Fibroblast of skin of back (primary cell): ENCODE data around the gene APBA2.
"Not testable (repeated sequence)": the region's sequence is repeated elsewhere in the genome, so short reads cannot be mapped to it uniquely, and the experiment has no call there.

ENCODE experiments used
- DNase-seq: peaks from one replicate; pipeline ENCODE4 v3.0.0-alpha.2; 2013

Gene APBA2

GRCh38 chr15:29043736-29044502 is 158.1 kb downstream of the APBA2 start:
- DNase-seq = peak; percentile 87

GRCh38 chr15:29044503-29044901 is 158.7 kb downstream of the APBA2 start:
- DNase-seq = peak; percentile 48

DNA sequence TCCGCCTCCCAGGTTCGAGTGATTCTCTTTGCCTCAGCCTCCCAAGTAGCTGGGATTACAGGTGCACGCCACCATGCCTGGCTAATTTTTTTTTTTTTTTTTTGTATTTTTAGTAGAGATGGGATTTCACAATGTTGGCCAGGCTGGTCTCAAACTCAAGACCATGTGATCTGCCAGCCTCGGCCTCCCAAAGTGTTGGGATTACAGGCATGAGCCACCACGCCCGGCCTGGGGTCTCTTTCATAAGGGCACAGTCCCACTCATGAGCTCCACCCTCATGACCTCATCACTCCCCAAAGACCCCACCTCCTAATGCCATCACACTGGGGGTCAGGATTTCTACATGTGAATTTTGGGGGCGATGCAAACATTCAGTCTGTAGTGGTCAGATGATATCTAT is 159.4 kb downstream of the APBA2 start:
- not testable (repeated sequence) for DNase-seq

GRCh38 chr15:29045717-29046116 is 159.9 kb downstream of the APBA2 start:
- peak; percentile 58 for DNase-seq

DNA sequence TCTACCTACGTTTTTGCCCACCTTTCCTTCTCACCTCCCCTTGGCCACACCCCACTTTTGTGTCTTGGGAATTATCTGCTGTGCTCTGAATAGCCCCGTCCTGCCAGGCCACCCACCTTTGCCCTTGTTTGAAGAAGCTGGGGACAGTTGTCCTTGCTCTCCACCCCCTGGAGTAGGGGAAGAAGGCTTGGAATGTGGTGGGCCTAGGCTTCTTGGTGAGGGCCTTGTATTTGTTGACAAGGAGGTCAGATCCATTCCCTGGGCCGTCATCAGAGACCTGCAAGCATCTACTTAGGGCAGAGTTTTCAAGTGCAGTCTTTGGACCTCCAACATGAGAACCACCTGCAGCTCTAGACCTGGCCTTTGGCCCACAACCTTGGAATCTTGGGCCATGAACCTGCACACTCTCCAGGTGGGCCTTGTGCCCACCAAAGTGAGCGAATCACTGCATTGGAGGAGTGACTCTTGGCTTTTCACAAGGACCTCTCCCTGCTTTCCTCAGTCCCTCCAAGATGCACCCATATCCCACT is 160.6 kb downstream of the APBA2 start:
- no peak for DNase-seq

DNA sequence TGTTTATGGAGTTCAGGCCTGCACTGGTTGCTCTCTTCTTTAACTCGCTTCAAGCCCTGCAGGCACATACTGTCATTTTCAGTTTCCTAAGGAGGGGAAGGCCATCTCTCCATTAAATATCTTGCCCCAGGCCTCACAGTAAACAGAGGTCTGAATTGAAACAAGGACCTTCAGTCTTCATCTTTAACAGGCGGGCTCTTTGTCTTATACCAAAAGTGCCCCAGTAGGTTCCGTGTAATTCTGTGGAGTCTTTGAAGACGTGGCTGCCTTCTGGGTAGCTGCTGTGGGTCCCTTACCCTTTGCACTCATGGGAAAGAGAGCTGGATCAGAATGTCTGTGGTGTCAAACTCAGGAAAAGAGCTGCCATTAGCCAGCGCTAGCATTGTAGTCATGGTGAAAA is 161.2 kb downstream of the APBA2 start:
- no peak for DNase-seq

DNA sequence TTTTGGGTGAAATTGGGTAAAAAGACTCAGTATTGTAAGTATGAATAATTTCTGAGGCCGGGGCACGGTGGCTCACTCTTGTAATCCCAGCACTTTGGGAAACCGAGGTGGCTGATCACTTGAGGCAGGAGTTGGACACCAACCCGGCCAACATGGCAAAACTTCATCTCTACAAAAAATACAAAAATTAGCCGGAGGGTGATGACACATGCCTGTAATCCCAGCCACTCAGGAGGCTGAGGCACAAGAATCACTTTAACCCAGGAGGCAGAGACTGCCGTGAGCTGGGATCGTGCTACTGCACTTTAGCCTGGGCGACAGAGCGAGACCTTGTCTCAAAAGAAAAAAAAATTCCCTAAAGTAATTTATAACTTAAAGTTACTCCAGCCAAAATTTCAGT is 162.2 kb downstream of the APBA2 start:
- DNase-seq = no peak

- peak; percentile 78 for DNase-seq
Observed at GRCh38 chr15:29050870-29051269, 165.1 kb downstream of the APBA2 start.

DNA sequence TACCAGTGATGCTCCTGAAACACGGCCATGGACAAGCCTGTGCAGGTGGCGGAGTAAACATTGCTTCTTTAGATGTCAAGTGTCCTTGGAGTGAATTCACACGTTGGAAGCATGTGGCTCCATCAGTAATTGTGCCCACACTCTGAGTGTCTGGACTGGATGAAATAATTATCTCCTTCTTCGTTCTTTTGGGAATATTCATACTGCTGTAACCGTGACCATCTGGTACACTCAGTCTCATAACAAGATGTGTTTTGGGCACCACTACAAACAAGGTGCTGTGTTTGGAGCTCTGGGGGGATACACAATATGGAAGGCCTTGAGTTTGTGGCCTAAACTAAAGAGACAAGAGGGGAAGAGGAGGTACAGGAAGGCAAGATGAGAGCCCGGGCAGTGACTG is 165.6 kb downstream of the APBA2 start:
- no peak for DNase-seq

GRCh38 chr15:29053006-29053405 is 167.2 kb downstream of the APBA2 start:
- DNase-seq = no peak

DNA sequence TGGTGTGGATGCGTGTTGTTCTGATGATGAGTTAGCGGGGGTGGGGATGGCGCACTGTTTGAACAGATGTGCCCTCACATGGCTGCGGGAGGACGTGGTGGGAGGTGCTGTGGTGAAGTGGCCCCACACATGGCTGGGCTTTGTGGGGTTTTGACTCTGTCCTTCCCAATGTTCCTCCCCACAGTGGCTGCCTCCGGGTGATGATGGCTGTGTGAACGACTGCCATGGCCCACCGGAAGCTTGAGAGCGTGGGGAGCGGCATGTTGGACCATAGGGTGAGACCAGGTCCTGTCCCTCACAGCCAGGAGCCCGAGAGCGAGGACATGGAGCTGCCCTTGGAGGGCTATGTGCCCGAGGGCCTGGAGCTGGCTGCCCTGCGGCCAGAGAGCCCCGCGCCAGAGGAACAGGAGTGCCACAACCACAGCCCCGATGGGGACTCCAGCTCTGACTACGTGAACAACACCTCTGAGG is 167.9 kb downstream of the APBA2 start:
- DNase-seq = no peak

DNA sequence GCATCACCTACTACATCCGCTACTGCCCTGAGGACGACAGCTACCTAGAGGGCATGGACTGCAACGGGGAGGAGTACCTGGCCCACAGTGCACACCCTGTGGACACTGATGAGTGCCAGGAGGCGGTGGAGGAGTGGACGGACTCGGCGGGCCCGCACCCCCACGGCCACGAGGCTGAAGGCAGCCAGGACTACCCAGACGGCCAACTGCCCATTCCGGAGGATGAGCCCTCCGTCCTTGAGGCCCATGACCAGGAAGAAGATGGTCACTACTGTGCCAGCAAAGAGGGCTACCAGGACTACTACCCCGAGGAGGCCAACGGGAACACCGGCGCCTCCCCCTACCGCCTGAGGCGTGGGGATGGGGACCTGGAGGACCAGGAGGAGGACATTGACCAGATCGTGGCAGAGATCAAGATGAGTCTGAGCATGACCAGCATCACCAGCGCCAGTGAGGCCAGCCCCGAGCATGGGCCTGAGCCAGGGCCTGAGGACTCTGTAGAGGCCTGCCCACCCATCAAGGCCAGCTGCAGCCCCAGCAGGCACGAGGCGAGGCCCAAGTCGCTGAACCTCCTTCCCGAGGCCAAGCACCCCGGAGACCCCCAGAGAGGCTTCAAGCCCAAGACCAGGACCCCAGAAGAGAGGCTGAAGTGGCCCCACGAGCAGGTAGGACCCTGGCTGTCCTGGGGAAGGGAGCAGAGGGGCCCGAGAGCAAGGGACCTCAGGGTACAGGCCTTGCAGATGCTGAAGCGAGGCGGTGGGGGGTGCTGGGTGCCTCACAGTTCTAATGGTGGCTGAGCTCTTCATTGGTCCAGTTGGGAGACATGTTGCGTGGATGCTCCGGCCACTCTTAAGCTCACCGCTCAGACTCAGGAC is 168.6 kb downstream of the APBA2 start:
- no peak for DNase-seq

- no peak for DNase-seq
Observed at GRCh38 chr15:29055876-29056275, 170.1 kb downstream of the APBA2 start.

- no peak for DNase-seq
Observed at GRCh38 chr15:29056839-29057450, 171.2 kb downstream of the APBA2 start.

DNA sequence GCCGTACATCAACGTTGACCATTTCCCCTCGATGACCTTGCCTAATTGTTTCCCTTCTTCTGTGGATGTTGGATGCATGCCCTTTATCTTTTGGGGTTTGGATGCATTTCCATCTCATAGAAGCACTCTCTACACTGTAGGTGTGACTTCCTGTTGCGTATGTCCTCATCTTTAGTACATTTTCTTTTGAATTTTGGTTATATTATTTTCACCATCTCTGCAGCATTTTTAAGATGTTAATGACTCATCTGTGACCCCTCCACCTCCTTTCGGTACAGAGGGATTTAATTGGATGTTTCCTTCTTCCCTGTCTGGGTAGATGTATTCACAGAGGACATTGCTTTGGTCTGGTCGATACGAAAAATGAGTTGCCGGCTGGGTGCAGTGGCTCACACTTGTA is 172.1 kb downstream of the APBA2 start:
- no peak for DNase-seq

DNA sequence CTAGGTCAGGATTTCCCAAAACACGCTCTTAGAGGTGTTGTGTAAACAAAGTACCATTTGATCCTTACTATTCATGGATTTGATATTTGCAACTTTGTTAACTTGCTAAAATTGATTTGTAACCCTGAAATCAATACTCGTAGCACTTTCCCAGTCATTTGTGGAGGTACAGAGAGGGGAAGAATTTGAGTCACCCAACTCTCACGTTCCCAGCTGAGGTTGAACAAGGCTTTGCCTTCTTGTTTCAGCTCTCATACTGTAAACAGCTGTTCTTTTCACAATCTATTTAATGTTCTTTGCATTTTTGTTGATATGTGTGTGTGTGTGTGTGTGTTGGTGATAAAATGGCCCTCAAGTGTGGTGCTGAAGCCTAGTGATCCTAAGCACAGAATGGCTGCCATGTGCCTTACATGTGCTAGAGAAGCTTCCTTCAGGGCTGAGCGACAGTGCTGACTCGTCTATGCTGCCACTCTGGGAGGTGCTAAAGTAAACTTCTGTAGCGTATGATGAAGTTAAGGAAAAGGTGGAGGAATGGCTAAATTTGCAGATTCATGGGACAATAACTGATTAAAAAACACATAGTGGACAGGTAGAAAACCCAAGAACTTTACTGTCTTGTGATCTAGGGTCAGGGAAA is 173.2 kb downstream of the APBA2 start:
- no peak for DNase-seq

GRCh38 chr15:29059871-29060640 is 174.3 kb downstream of the APBA2 start:
- no peak for DNase-seq

GRCh38 chr15:29061746-29062145 is 176.0 kb downstream of the APBA2 start:
- no peak for DNase-seq

DNA sequence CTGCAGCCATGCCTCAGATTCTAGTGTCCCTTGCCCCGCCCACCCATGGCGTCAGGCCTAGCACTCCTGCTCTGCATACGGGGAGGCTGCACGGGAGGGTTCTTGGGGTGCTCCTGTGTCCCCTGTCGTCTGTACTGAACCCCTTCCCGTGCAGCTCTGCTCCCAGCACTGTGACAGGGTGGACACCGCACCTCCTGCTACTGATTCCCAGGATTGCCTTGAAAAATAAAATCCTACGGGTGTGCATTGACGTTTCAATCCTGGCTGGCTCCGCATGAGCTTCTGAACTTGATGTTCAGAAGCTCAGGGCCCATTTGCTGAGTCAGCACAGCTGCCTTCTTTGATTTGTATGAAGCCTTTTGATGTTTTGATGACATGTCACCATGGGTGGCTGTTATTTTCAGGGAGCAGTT is 176.4 kb downstream of the APBA2 start:
- no peak for DNase-seq

- no peak for DNase-seq
Observed at GRCh38 chr15:29062626-29063025, 176.9 kb downstream of the APBA2 start.

- DNase-seq = no peak
Observed at GRCh38 chr15:29063646-29064045, 177.9 kb downstream of the APBA2 start.

GRCh38 chr15:29064290-29064689 is 178.5 kb downstream of the APBA2 start:
- DNase-seq = no peak
